ENCODE measurements around the gene LARP1. TPM values are rescaled to one million over a fixed set of nuclear protein-coding genes. Genes with fewer than 3 reads are reported as not detected.

Gene LARP1
- total RNA-seq, 4 donors from 2014 or later, result 109 to 192 (median 133) TPM

DNA sequence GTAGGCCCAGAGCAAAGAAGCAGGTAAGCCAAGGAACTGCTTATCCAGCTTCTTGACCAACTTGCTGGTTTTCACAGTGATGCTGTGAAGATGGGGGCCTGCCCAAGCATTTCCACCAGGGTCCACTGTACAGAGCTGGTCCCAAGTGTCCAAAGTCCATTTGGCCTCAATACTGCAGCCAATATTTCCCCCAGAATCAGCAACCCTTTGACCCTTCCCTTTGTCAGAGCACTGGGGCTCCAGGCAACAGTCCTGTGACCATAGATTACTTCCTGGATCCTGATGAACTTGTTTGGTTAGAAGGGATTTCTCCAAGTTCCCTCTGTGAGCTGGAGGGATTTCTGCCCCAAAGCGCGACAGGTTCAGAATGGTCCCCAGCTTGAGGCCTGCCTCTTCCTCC, 68.9 kb downstream of the LARP1 start:
- H3K27ac ChIP-seq, result no peak overlapping the region
- TF ChIP-seq POLR2A (IDR thresholded peaks at IDR 0.05), result no peak
- no peak for TF ChIP-seq CTCF (IDR thresholded peaks at IDR 0.05)
- no peaks in the 10 kb centered on the region for H3K27me3 ChIP-seq
- DNase-seq, result no peak
- peaks cover 28 to 38% of the 10 kb centered on the region in 2 donors for H3K36me3 ChIP-seq
- WGBS, 2 donors, result 93 to 100% methylated on average over 2 of the region's 2 CpGs
- no peaks in the 10 kb centered on the region for H3K9me3 ChIP-seq
- H3K4me1 ChIP-seq, result peaks cover 0 to 3% of the 10 kb centered on the region in 2 donors
- intact Hi-C loops (cut with DNase I), result no loop called here
- no peak overlapping the region for H3K4me3 ChIP-seq (replicated peaks in 1 of 3)

- WGBS, 2 donors, result 79 to 80% methylated on average over 2 of the region's 2 CpGs
- no peaks in the 10 kb centered on the region for H3K9me3 ChIP-seq
- peak; percentile 27 to 32 for DNase-seq
Observed at GRCh38 chr5:154829181-154829588, 74.0 kb downstream of the LARP1 start.

GRCh38 chr5:154829589-154830218, 74.5 kb downstream of the LARP1 start:
- peaks cover 0 to 17% of the 10 kb centered on the region in 2 donors for H3K4me1 ChIP-seq
- H3K36me3 ChIP-seq, result peaks cover 0 to 4% of the 10 kb centered on the region in 2 donors
- no peaks in the 10 kb centered on the region for H3K27me3 ChIP-seq
- no peak overlapping the region for H3K4me3 ChIP-seq (replicated peaks in 1 of 3)
- DNase-seq, result no peak
- intact Hi-C loops (cut with DNase I), result no loop called here
- WGBS, 2 donors, result 76 to 80% methylated on average over 4 of the region's 4 CpGs
- peak overlapping the region in 1 of 3 donors; percentile 46 for H3K27ac ChIP-seq
- H3K9me3 ChIP-seq, result no peaks in the 10 kb centered on the region
- TF ChIP-seq CTCF (IDR thresholded peaks at IDR 0.05), result no peak
- TF ChIP-seq POLR2A (IDR thresholded peaks at IDR 0.05), result no peak

More at GRCh38 chr5:154829181-154829588, 74.0 kb downstream of the LARP1 start:
- TF ChIP-seq POLR2A (IDR thresholded peaks at IDR 0.05) (no peak), CTCF (IDR thresholded peaks at IDR 0.05) (no peak)
- peaks cover 0 to 16% of the 10 kb centered on the region in 2 donors for H3K4me1 ChIP-seq
- peaks cover 2 to 4% of the 10 kb centered on the region in 2 donors for H3K36me3 ChIP-seq
- peak overlapping the region in 2 of 3 donors; percentile 40 to 46 for H3K27ac ChIP-seq
- H3K27me3 ChIP-seq, result no peaks in the 10 kb centered on the region
- H3K4me3 ChIP-seq (replicated peaks in 1 of 3), result no peak overlapping the region
- intact Hi-C loops (cut with DNase I), result no loop called here

DNA sequence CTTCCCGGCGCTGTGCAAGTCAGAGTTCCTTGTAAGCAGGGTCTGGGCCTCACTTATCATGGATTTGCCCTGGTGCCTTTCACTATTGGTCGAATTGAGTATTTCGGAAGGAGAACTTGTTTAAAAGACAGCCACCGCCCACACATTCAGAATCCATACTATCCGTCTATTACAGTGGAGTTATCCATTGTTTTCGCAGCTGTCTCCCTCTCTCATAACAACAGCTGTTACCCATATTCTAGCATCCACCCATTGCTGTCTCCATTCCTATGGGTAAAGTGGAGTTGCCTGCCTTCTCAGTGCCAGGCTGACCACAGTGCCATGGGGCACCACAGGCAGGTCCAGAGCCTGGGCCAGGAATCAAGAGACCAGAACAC, 75.0 kb downstream of the LARP1 start:
- Histone ChIP-seq H3K27ac (peak overlapping the region in 2 of 3 donors; percentile 4 to 46), H3K4me3 (replicated peaks in 1 of 3) (no peak overlapping the region), H3K36me3 (peaks cover 0 to 4% of the 10 kb centered on the region in 2 donors), H3K9me3 (no peaks in the 10 kb centered on the region), H3K4me1 (peaks cover 4 to 22% of the 10 kb centered on the region in 2 donors), H3K27me3 (no peaks in the 10 kb centered on the region)
- intact Hi-C loops (cut with DNase I), result no loop called here
- 90 to 93% methylated on average over 7 of the region's 7 CpGs for WGBS, 2 donors
- no peak for TF ChIP-seq POLR2A (IDR thresholded peaks at IDR 0.05)
- no peak for TF ChIP-seq CTCF (IDR thresholded peaks at IDR 0.05)
- no peak for DNase-seq

GRCh38 chr5:154830596-154830995, 75.4 kb downstream of the LARP1 start:
- H3K36me3 ChIP-seq, result peaks cover 0 to 4% of the 10 kb centered on the region in 2 donors
- no peaks in the 10 kb centered on the region for H3K27me3 ChIP-seq
- no peak for TF ChIP-seq POLR2A (IDR thresholded peaks at IDR 0.05)
- no peak for TF ChIP-seq CTCF (IDR thresholded peaks at IDR 0.05)
- WGBS, 2 donors, result 96 to 98% methylated on average over 4 of the region's 4 CpGs
- peaks cover 8 to 26% of the 10 kb centered on the region in 2 donors for H3K4me1 ChIP-seq
- H3K27ac ChIP-seq, result peak overlapping the region in 1 of 3 donors; percentile 4
- no peaks in the 10 kb centered on the region for H3K9me3 ChIP-seq
- no peak for DNase-seq
- H3K4me3 ChIP-seq (replicated peaks in 1 of 3), result no peak overlapping the region
- intact Hi-C loops (cut with DNase I), result no loop called here
